H1 (cell line): ENCODE measurements around the gene KCTD16. TPM values are rescaled to one million over a fixed set of nuclear protein-coding genes. Genes with fewer than 3 reads are reported as not detected.

Experiments
- CTCF ChIA-PET: fragments of 300-600 bp; sonication (Branson Sonifier 250); formaldehyde crosslinking; loops from one replicate; lab custom pipeline; 2021; ENCODE audit not compliant: partially characterized antibody; lab: Charles Lee
- POLR2A ChIA-PET: fragments of 300-600 bp; sonication (Branson Sonifier 250); formaldehyde crosslinking; loops from one replicate; lab custom pipeline; 2021; ENCODE audit warnings: inconsistent platforms; ENCODE audit not compliant: partially characterized antibody; lab: Charles Lee
- DNase-seq, 2 experiments: peaks; one replicate each; pipeline versions ENCODE4 v3.0.0 to v3.0.0-alpha.2; 2010 to 2022; ENCODE audit warnings: low spot score in 2 of 2, low read depth in 1 of 2, mixed read lengths in 1 of 2
- FAIRE-seq: peaks from 2 replicates; lab custom pipeline; 2011; peaks lifted over from hg19 to GRCh38; lab: Jason Lieb, UNC
- H2AFZ ChIP-seq: 2 replicates; pipeline ENCODE4 v1.8.1; 2012; ENCODE audit warnings: low read length, inconsistent platforms
- H2AK5ac ChIP-seq: 2 replicates; pipeline ENCODE4 v1.6.1; 2013; ENCODE audit warnings: low read depth, low read length
- H2BK120ac ChIP-seq: replicated peaks from 2 replicates; pipeline ENCODE3; 2013; ENCODE audit warnings: low read depth, low read length, inconsistent platforms
- H2BK12ac ChIP-seq: 2 replicates; pipeline ENCODE4 v1.6.1; 2013; ENCODE audit warnings: low read depth, low read length
- H2BK15ac ChIP-seq: 2 replicates; pipeline ENCODE4 v1.6.1; 2013; ENCODE audit warnings: low read length
- H2BK20ac ChIP-seq: 2 replicates; pipeline ENCODE4 v1.6.1; 2013; ENCODE audit warnings: low read length
- H2BK5ac ChIP-seq: 2 replicates; pipeline ENCODE4 v1.6.1; 2013; ENCODE audit warnings: low read depth, low read length
- H3K14ac ChIP-seq: 2 replicates; pipeline ENCODE4 v1.6.1; 2013; ENCODE audit warnings: inconsistent platforms; ENCODE audit not compliant: insufficient read length
- H3K18ac ChIP-seq: 2 replicates; pipeline ENCODE4 v1.6.1; 2013; ENCODE audit warnings: low read length; ENCODE audit errors: extremely low read depth
- H3K23ac ChIP-seq: 2 replicates; pipeline ENCODE4 v1.6.1; 2013; ENCODE audit warnings: inconsistent platforms; ENCODE audit not compliant: insufficient read length
- H3K23me2 ChIP-seq: 2 replicates; pipeline ENCODE4 v1.6.1; 2013; ENCODE audit warnings: low read depth, low read length
- H3K27ac ChIP-seq: 2 replicates; pipeline ENCODE4 v1.6.1; 2011; ENCODE audit warnings: low read depth, low read length, inconsistent platforms
- H3K27me3 ChIP-seq, 4 experiments: replicated peaks in 1 of 4; 1 replicate in 1 of 4; 2 replicates in 3 of 4; pipeline versions ENCODE4 v1.6.1 to v1.8.1; 2011 to 2013; ENCODE audit warnings: low read length in 3 of 4, mild to moderate bottlenecking in 3 of 4, inconsistent platforms in 2 of 4, mixed read lengths in 2 of 4, moderate library complexity in 1 of 4; ENCODE audit not compliant: control insufficient read depth in 3 of 4, insufficient read depth in 3 of 4; ENCODE audit errors: extremely low read depth in 1 of 4
- H3K36me3 ChIP-seq, 4 experiments: 2 replicates each; pipeline versions ENCODE4 v1.6.1 to v1.8.1; 2011 to 2013; ENCODE audit warnings: mild to moderate bottlenecking in 4 of 4, low read length in 3 of 4, moderate library complexity in 2 of 4, control low read depth in 1 of 4, inconsistent platforms in 1 of 4; ENCODE audit not compliant: insufficient read depth in 4 of 4, control insufficient read depth in 2 of 4
- H3K4ac ChIP-seq: replicated peaks from 2 replicates; pipeline ENCODE3; 2013; ENCODE audit warnings: low read length, low read depth, mixed read lengths, inconsistent platforms; ENCODE audit not compliant: insufficient read length
- H3K4me1 ChIP-seq, 4 experiments: replicated peaks in 1 of 4; 1 replicate in 1 of 4; 2 replicates in 3 of 4; pipeline versions ENCODE4 v1.6.1 to v1.8.1; 2011 to 2013; ENCODE audit warnings: low read length in 3 of 4, inconsistent platforms in 2 of 4, mixed read lengths in 1 of 4; ENCODE audit not compliant: insufficient read depth in 4 of 4, control insufficient read depth in 3 of 4
- H3K4me2 ChIP-seq, 2 experiments: 2 replicates each; pipeline versions ENCODE4 v1.6.1 to v1.8.1; 2011 to 2013; ENCODE audit warnings: low read depth in 2 of 2, low read length in 2 of 2, control low read depth in 1 of 2, inconsistent platforms in 1 of 2, mild to moderate bottlenecking in 1 of 2; ENCODE audit not compliant: insufficient read depth in 1 of 2
- H3K4me3 ChIP-seq, 4 experiments: fragments of 200-600, 300-600 bp in 1 of 4; sonication (generic), shearing (Covaris generic), sonication (Bioruptor Twin) in 1 of 4; 2 replicates each; pipeline versions ENCODE4 v1.5.1 to v1.8.1; 2011 to 2016; ENCODE audit warnings: low read length in 4 of 4, low read depth in 3 of 4, control low read depth in 2 of 4, inconsistent platforms in 2 of 4, mild to moderate bottlenecking in 2 of 4, mixed read lengths in 1 of 4, moderate library complexity in 1 of 4; ENCODE audit not compliant: insufficient read depth in 2 of 4; ENCODE audit errors: extremely low read depth in 1 of 4
- H3K56ac ChIP-seq: replicated peaks from 2 replicates; pipeline ENCODE3; 2013; ENCODE audit warnings: low read depth, mild to moderate bottlenecking, mixed read lengths, low read length, inconsistent platforms; ENCODE audit not compliant: insufficient read length
- H3K79me1 ChIP-seq: 2 replicates; pipeline ENCODE4 v1.6.1; 2013; ENCODE audit warnings: low read depth, low read length, control low read depth
- H3K79me2 ChIP-seq, 2 experiments: 2 replicates each; pipeline versions ENCODE4 v1.6.1 to v1.8.1; 2012 to 2013; ENCODE audit warnings: low read length in 2 of 2, mild to moderate bottlenecking in 2 of 2, inconsistent platforms in 1 of 2; ENCODE audit not compliant: insufficient read depth in 2 of 2, control insufficient read depth in 1 of 2
- H3K9ac ChIP-seq, 4 experiments: replicated peaks in 1 of 4; 1 replicate in 1 of 4; 2 replicates in 3 of 4; pipeline versions ENCODE4 v1.6.1 to v1.8.1; 2011 to 2013; ENCODE audit warnings: low read depth in 3 of 4, low read length in 3 of 4, control low read depth in 2 of 4, mild to moderate bottlenecking in 2 of 4, moderate library complexity in 2 of 4, inconsistent platforms in 1 of 4; ENCODE audit errors: extremely low read depth in 1 of 4
- H3K9me3 ChIP-seq, 2 experiments: 2 replicates each; pipeline versions ENCODE4 v1.6.1 to v1.8.1; 2012 to 2013; ENCODE audit warnings: mild to moderate bottlenecking in 2 of 2, moderate library complexity in 2 of 2, control low read depth in 1 of 2, inconsistent platforms in 1 of 2, low read depth in 1 of 2, low read length in 1 of 2, mixed read lengths in 1 of 2; ENCODE audit not compliant: insufficient read depth in 2 of 2
- H4K20me1 ChIP-seq, 2 experiments: replicated peaks in 1 of 2; 2 replicates each; pipeline versions ENCODE3 to v1.8.1; 2011 to 2013; ENCODE audit warnings: inconsistent platforms in 2 of 2, low read length in 2 of 2, mild to moderate bottlenecking in 1 of 2; ENCODE audit not compliant: insufficient read depth in 2 of 2, control insufficient read depth in 1 of 2
- H4K5ac ChIP-seq: 2 replicates; pipeline ENCODE4 v1.6.1; 2013; ENCODE audit warnings: low read length, low read depth, mixed read lengths, inconsistent platforms; ENCODE audit not compliant: insufficient read length
- H4K8ac ChIP-seq: 2 replicates; pipeline ENCODE4 v1.8.0; 2013; ENCODE audit warnings: mild to moderate bottlenecking, moderate library complexity, low read length, inconsistent platforms; ENCODE audit not compliant: insufficient read depth; ENCODE audit errors: extremely low read depth
- H4K91ac ChIP-seq: replicated peaks from 2 replicates; pipeline ENCODE3; 2013; ENCODE audit warnings: low read length, mixed read lengths, inconsistent platforms; ENCODE audit not compliant: insufficient read length
- CBX8 ChIP-seq: fragments of 300-800, 300-1000 bp; sonication (generic); IDR thresholded peaks from 2 replicates; pipeline ENCODE4 v1.7.1; 2016; ENCODE audit warnings: low read depth, low read length, borderline replicate concordance
- CTBP2 ChIP-seq: IDR thresholded peaks from 2 replicates; pipeline ENCODE4 v1.7.0; 2011; ENCODE audit warnings: borderline replicate concordance, mild to moderate bottlenecking, moderate library complexity, mixed read lengths, low read length; ENCODE audit not compliant: insufficient read depth, insufficient read length
- KDM4A ChIP-seq: IDR thresholded peaks from one replicate; pipeline ENCODE4 v1.7.1; 2012; ENCODE audit warnings: low read depth, mild to moderate bottlenecking, moderate library complexity, low read length, inconsistent platforms; ENCODE audit not compliant: severe bottlenecking
- POLR2AphosphoS5 ChIP-seq: IDR thresholded peaks from 2 replicates; pipeline ENCODE4 v1.6.1; 2011; ENCODE audit warnings: low read depth, low read length
- RFX5 ChIP-seq: IDR thresholded peaks from 2 replicates; pipeline ENCODE4 v1.6.1; 2011; ENCODE audit warnings: low read depth, low read length, improper control_type of control experiment, borderline replicate concordance
- SIN3A ChIP-seq, 2 experiments: IDR thresholded peaks in 1 of 2; conservative IDR thresholded peaks in 1 of 2; 2 replicates each; pipeline ENCODE4 v1.6.1; 2011 to 2012; ENCODE audit warnings: low read length in 2 of 2, improper control_type of control experiment in 1 of 2, low read depth in 1 of 2, mild to moderate bottlenecking in 1 of 2
- SIX5 ChIP-seq: IDR thresholded peaks from 2 replicates; pipeline ENCODE4 v1.6.1; 2011; ENCODE audit warnings: mild to moderate bottlenecking, low read depth, low read length
- SRF ChIP-seq: IDR thresholded peaks from 2 replicates; pipeline ENCODE4 v1.6.1; 2011; ENCODE audit warnings: mild to moderate bottlenecking, low read depth, low read length, moderate library complexity
- TCF12 ChIP-seq: IDR thresholded peaks from 2 replicates; pipeline ENCODE4 v1.6.1; 2011; ENCODE audit warnings: low read depth, mild to moderate bottlenecking, low read length
- WGBS, 2 experiments: shearing (Covaris generic) in 1 of 2; methylation state at CpG; one replicate each; pipeline versions ENCODE4 v1.1.6 to v1.1.7; 2013 to 2015; ENCODE audit warnings: low lambda C conversion rate in 2 of 2, mixed read lengths in 2 of 2, inconsistent platforms in 1 of 2, low coverage in 1 of 2, missing lambda C conversion rate in 1 of 2; ENCODE audit not compliant: insufficient replicate concordance in 2 of 2, insufficient coverage in 1 of 2, insufficient read length in 1 of 2; ENCODE audit errors: extremely low coverage in 1 of 2, missing lambda C conversion rate in 1 of 2; 5-methylcytosine and 5-hydroxymethylcytosine counted together
- polyA plus RNA-seq, 7 experiments: library from polyadenylated mRNA; depleted of rRNA in 3 of 7; stranded (reverse) in 5 of 7; unstranded in 2 of 7; fragments of >200 nt in 5 of 7; fragments of 200-250 nt in 2 of 7; gene quantifications; 1 replicate in 5 of 7; 2 replicates in 1 of 7; 4 replicates in 1 of 7; pipeline versions ENCODE4 v1.2.1 to v1.2.3, GENCODE V29; 2011 to 2013; ENCODE audit warnings: missing spikeins in 2 of 7, mixed read lengths in 2 of 7
- total RNA-seq: library from RNA; stranded (reverse); fragmentation: NEBNext Ultra II Directional; extraction: Animal tissue kit (Norgen Biotek cat#: 25700); gene quantifications from 2 replicates; pipeline ENCODE4 v1.2.1, GENCODE V29; 2021
- TF ChIP-seq, protein P1 (sequence below), 3 experiments: IDR thresholded peaks; 1 replicate in 2 of 3; 2 replicates in 1 of 3; pipeline versions ENCODE4 v1.5.1 to v1.6.1; 2011; ENCODE audit warnings: low read length in 3 of 3, mild to moderate bottlenecking in 3 of 3, inconsistent platforms in 2 of 3, low read depth in 1 of 3, moderate library complexity in 1 of 3; ENCODE audit not compliant: insufficient read depth in 1 of 3; ENCODE audit errors: control extremely low read depth in 1 of 3
- TF ChIP-seq, protein P2 (sequence below): IDR thresholded peaks from 2 replicates; pipeline ENCODE4 v1.6.1; 2012; ENCODE audit warnings: inconsistent platforms

Gene KCTD16
- total and polyA plus RNA-seq, 2 of the 8 experiments (the other 6 are each of a cell fraction or from before 2014, with no cell fraction given), result 0.03 to 0.24 TPM

DNA sequence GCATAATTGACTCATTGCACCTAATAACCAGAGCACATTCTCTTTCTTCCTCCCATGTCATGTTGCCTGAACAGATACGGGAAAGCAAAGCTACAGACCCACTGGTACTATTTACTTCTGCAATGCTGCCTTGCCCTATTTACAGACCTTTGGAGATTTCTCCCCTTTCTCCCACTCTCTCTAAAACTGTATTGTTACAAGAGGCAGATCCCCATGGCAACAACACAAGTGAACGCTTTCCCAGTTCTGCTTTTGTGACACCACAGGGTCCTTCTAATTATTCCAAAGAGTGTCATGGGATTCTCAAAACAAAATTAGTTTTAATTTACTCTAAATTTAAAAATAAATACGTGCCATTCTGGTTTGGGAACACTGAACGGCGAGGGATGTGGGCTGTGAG is 104.7 kb downstream of the KCTD16 start:
- H2AK5ac ChIP-seq, result no peak overlapping the region
- WGBS, 2 experiments, result 88% methylated on average over 5 of the region's 5 CpGs; no CpG with 5 or more reads in 1 of the 2 experiments
- H3K79me2 ChIP-seq, result no peaks in the 10 kb centered on the region
- H2BK12ac ChIP-seq, result no peak overlapping the region
- H3K36me3 ChIP-seq, result no peaks in the 10 kb centered on the region
- no peaks in the 10 kb centered on the region for H3K27me3 ChIP-seq
- ChIA-PET CTCF (no interaction called here), POLR2A (no interaction called here)
- no peak for DNase-seq
- no peak overlapping the region for H2AFZ ChIP-seq
- no peak overlapping the region for H3K4me3 ChIP-seq
- H3K79me1 ChIP-seq, result no peaks in the 10 kb centered on the region
- H3K9ac ChIP-seq, result no peak overlapping the region
- no peaks in the 10 kb centered on the region for H3K23me2 ChIP-seq
- no peak overlapping the region for H3K18ac ChIP-seq
- no peak overlapping the region for H2BK5ac ChIP-seq
- H2BK20ac ChIP-seq, result no peak overlapping the region
- H4K20me1 ChIP-seq, result no peaks in the 10 kb centered on the region
- H3K4me1 ChIP-seq, result peaks cover 0 to 4% (median 2%) of the 10 kb centered on the region in 4 experiments; a peak in 3 of 7 replicates
- no peak overlapping the region for H3K23ac ChIP-seq
- no peak overlapping the region for H3K14ac ChIP-seq
- no peak overlapping the region for H4K8ac ChIP-seq
- H3K56ac ChIP-seq, result no peak overlapping the region
- no peak overlapping the region for H3K27ac ChIP-seq
- H2BK120ac ChIP-seq, result no peak overlapping the region
- no peak overlapping the region for H3K4me2 ChIP-seq
- no peaks in the 10 kb centered on the region for H3K9me3 ChIP-seq
- H4K91ac ChIP-seq, result no peak overlapping the region
- H4K5ac ChIP-seq, result no peak overlapping the region
- H2BK15ac ChIP-seq, result no peak overlapping the region
- no peak for FAIRE-seq
- H3K4ac ChIP-seq, result no peak overlapping the region
- TF ChIP-seq SIN3A (conservative IDR thresholded peaks at IDR 0.05 in 1 of 2, IDR thresholded peaks at IDR 0.05 in 1 of 2; ENCODE audit: low read depth in 1 of 2, low read length in 2 of 2) (no peak), CTBP2 (no peak), SRF (no peak), TCF12 (no peak), RFX5 (no peak), POLR2AphosphoS5 (no peak), SIX5 (no peak), CBX8 (no peak), KDM4A (no peak)
- TF ChIP-seq, protein P1, sequence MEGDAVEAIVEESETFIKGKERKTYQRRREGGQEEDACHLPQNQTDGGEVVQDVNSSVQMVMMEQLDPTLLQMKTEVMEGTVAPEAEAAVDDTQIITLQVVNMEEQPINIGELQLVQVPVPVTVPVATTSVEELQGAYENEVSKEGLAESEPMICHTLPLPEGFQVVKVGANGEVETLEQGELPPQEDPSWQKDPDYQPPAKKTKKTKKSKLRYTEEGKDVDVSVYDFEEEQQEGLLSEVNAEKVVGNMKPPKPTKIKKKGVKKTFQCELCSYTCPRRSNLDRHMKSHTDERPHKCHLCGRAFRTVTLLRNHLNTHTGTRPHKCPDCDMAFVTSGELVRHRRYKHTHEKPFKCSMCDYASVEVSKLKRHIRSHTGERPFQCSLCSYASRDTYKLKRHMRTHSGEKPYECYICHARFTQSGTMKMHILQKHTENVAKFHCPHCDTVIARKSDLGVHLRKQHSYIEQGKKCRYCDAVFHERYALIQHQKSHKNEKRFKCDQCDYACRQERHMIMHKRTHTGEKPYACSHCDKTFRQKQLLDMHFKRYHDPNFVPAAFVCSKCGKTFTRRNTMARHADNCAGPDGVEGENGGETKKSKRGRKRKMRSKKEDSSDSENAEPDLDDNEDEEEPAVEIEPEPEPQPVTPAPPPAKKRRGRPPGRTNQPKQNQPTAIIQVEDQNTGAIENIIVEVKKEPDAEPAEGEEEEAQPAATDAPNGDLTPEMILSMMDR (IDR thresholded peaks at IDR 0.05; ENCODE audit: control extremely low read depth in 1 of 3, insufficient read depth in 1 of 3, low read depth in 1 of 3, low read length in 3 of 3), result no peak
- TF ChIP-seq, protein P2, sequence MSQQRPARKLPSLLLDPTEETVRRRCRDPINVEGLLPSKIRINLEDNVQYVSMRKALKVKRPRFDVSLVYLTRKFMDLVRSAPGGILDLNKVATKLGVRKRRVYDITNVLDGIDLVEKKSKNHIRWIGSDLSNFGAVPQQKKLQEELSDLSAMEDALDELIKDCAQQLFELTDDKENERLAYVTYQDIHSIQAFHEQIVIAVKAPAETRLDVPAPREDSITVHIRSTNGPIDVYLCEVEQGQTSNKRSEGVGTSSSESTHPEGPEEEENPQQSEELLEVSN, result no peak
